ENCODE data around the gene ASRGL1. TPM values are rescaled to one million over a fixed set of nuclear protein-coding genes. Genes with fewer than 3 reads are reported as not detected.
"Not testable (repeated sequence)": the region's sequence is repeated elsewhere in the genome, so short reads cannot be mapped to it uniquely, and the experiment has no call there.

ASRGL1 gene
- total RNA-seq, 1 donor from 2014 or later = 9.3 TPM

GRCh38 chr11:62309991-62310390, 27.3 kb upstream of the ASRGL1 start:
- Mint-ChIP-seq H3K4me3 (ENCODE audit: unreplicated experiment) (no peak overlapping the region), H3K36me3 (ENCODE audit: low read depth, unreplicated experiment) (no peaks in the 10 kb centered on the region), H3K27ac (ENCODE audit: unreplicated experiment) (no peak overlapping the region), H3K27me3 (ENCODE audit: unreplicated experiment) (peaks cover 3% of the 10 kb centered on the region), H3K9me3 (ENCODE audit: unreplicated experiment) (no peaks in the 10 kb centered on the region), H3K4me1 (ENCODE audit: unreplicated experiment) (no peaks in the 10 kb centered on the region)
- TF ChIP-seq, protein P1, sequence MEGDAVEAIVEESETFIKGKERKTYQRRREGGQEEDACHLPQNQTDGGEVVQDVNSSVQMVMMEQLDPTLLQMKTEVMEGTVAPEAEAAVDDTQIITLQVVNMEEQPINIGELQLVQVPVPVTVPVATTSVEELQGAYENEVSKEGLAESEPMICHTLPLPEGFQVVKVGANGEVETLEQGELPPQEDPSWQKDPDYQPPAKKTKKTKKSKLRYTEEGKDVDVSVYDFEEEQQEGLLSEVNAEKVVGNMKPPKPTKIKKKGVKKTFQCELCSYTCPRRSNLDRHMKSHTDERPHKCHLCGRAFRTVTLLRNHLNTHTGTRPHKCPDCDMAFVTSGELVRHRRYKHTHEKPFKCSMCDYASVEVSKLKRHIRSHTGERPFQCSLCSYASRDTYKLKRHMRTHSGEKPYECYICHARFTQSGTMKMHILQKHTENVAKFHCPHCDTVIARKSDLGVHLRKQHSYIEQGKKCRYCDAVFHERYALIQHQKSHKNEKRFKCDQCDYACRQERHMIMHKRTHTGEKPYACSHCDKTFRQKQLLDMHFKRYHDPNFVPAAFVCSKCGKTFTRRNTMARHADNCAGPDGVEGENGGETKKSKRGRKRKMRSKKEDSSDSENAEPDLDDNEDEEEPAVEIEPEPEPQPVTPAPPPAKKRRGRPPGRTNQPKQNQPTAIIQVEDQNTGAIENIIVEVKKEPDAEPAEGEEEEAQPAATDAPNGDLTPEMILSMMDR (IDR thresholded peaks at IDR 0.05; ENCODE audit: unreplicated experiment) = no peak
- no peak for DNase-seq (ENCODE audit: low spot score)

- Mint-ChIP-seq H3K27me3 (ENCODE audit: unreplicated experiment) (no peaks in the 10 kb centered on the region), H3K4me3 (ENCODE audit: unreplicated experiment) (no peak overlapping the region), H3K27ac (ENCODE audit: unreplicated experiment) (no peak overlapping the region)
Measured at GRCh38 chr11:62315431-62315830, 21.8 kb upstream of the ASRGL1 start.

GRCh38 chr11:62322524-62322923, 14.7 kb upstream of the ASRGL1 start:
- Mint-ChIP-seq H3K4me1 (ENCODE audit: unreplicated experiment) (no peaks in the 10 kb centered on the region), H3K36me3 (ENCODE audit: low read depth, unreplicated experiment) (no peaks in the 10 kb centered on the region), H3K9me3 (ENCODE audit: unreplicated experiment) (no peaks in the 10 kb centered on the region), H3K27ac (ENCODE audit: unreplicated experiment) (no peak overlapping the region), H3K4me3 (ENCODE audit: unreplicated experiment) (no peak overlapping the region), H3K27me3 (ENCODE audit: unreplicated experiment) (no peaks in the 10 kb centered on the region)
- TF ChIP-seq, protein P1 (IDR thresholded peaks at IDR 0.05; ENCODE audit: unreplicated experiment) = no peak
- no peak for DNase-seq (ENCODE audit: low spot score)

More at GRCh38 chr11:62315431-62315830, 21.8 kb upstream of the ASRGL1 start:
- no peaks in the 10 kb centered on the region for H3K4me1 Mint-ChIP-seq (ENCODE audit: unreplicated experiment)
- TF ChIP-seq, protein P1 (IDR thresholded peaks at IDR 0.05; ENCODE audit: unreplicated experiment) = no peak
- DNase-seq (ENCODE audit: low spot score) = no peak
- no peaks in the 10 kb centered on the region for H3K36me3 Mint-ChIP-seq (ENCODE audit: low read depth, unreplicated experiment)
- H3K9me3 Mint-ChIP-seq (ENCODE audit: unreplicated experiment) = no peaks in the 10 kb centered on the region

DNA sequence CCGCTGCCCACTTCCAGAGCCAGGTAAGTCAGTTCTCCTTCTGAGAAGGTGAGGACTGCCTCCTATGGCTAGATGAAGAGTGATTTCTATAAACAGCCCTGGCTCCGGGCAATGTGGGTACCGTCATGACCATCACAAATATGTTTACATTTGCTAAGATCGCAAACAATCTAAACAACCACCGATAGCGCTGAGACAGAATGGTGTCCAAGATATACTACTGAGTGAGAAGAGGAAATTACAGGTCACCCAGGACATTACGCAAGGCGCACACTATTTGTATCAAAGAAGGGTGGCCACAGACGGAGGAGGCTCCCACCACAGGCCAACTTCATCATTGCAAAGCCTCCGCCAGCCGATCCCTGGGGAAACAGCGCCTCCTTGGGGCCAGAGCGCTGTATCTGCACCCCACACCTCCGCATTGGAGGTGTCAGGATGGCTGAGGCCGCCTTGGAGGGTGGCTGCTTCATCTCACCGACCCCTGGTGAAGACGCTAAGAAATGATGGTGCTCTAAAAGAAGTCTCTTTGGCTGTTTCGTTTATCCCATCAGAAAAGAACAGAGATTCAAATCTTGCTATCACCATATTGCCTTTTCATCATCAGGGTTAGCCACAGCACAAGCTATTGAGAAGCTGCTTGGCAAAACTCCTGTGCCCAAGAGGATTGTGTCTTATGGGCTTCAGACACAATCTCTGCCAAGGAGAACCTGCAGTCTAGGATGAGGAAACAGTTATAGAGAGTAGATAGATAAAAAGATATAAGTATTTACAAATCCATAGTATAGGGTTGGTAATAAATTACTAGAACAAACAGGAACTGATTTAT, 12.3 kb upstream of the ASRGL1 start:
- Mint-ChIP-seq H3K27ac (ENCODE audit: unreplicated experiment) (no peak overlapping the region), H3K36me3 (ENCODE audit: low read depth, unreplicated experiment) (no peaks in the 10 kb centered on the region), H3K4me3 (ENCODE audit: unreplicated experiment) (no peak overlapping the region), H3K9me3 (ENCODE audit: unreplicated experiment) (no peaks in the 10 kb centered on the region), H3K27me3 (ENCODE audit: unreplicated experiment) (no peaks in the 10 kb centered on the region), H3K4me1 (ENCODE audit: unreplicated experiment) (peaks cover 2% of the 10 kb centered on the region)
- DNase-seq (ENCODE audit: low spot score) = peak; percentile 87
- TF ChIP-seq, protein P1 (IDR thresholded peaks at IDR 0.05; ENCODE audit: unreplicated experiment) = peak; percentile 78

DNA sequence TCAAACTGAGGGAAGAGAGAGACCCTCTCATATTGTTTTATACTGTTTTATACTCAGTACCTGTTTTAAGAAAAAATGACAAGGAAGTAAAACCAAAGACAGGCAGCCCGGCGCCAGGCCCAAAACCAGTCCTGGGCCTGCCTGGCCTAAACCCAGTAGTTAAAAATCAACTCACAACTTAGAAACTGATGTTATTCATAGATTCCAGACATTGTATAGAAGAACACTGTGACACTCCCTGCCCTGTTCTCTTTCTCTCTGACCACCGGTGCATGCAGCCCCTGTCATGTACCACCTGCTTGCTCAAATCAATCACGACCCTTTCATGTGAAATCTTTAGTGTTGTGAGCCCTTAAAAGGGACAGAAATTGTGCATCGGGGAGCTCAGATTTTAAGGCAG, 11.5 kb upstream of the ASRGL1 start:
- not testable (repeated sequence) for DNase-seq (ENCODE audit: low spot score); H3K27me3 Mint-ChIP-seq (ENCODE audit: unreplicated experiment); H3K4me3 Mint-ChIP-seq (ENCODE audit: unreplicated experiment); H3K27ac Mint-ChIP-seq (ENCODE audit: unreplicated experiment); H3K9me3 Mint-ChIP-seq (ENCODE audit: unreplicated experiment); H3K36me3 Mint-ChIP-seq (ENCODE audit: low read depth, unreplicated experiment); H3K4me1 Mint-ChIP-seq (ENCODE audit: unreplicated experiment)

DNA sequence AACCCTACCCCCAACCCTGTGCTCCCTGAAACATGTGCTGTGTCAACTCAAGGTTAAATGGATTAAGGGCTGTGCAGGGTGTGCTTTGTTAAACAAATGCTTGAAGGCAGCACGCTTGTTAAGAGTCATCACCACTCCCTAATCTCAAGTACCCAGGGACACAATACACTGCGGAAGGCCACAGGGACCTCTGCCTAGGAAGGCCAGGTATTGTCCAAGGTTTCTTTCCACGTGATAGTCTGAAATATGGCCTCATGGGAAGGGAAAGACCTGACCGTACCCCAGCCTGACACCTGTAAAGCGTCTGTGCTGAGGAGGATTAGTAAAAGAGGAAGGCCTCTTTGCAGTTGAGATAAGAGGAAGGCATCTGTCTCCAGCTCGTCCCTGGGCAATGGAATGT, 10.5 kb upstream of the ASRGL1 start:
- H3K4me3 Mint-ChIP-seq (ENCODE audit: unreplicated experiment) = not testable (repeated sequence)

DNA sequence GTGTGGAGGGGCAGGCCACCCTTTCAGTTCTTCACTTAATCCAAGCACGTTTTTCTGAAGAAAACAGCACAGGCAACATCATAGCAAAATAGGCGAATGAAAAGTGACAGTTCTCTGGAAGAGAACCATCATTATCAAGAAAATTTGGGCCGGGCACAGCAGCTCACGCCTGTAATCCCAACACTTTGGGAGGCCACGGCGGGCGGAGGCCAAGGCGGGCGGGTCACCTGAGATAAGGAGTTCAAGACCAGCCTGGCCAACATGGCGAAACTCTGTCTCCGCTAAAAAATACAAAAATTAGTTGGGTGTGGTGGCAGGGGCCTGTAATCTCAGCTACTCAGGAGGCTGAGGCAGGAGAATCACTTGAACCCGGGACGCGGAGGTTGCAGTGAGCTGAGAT, 9.7 kb upstream of the ASRGL1 start:
- not testable (repeated sequence) for H3K27me3 Mint-ChIP-seq (ENCODE audit: unreplicated experiment); H3K9me3 Mint-ChIP-seq (ENCODE audit: unreplicated experiment); H3K4me3 Mint-ChIP-seq (ENCODE audit: unreplicated experiment); DNase-seq (ENCODE audit: low spot score); H3K27ac Mint-ChIP-seq (ENCODE audit: unreplicated experiment); H3K4me1 Mint-ChIP-seq (ENCODE audit: unreplicated experiment); H3K36me3 Mint-ChIP-seq (ENCODE audit: low read depth, unreplicated experiment)

More for the DNA sequence above, 10.5 kb upstream of the ASRGL1 start:
- H3K36me3 Mint-ChIP-seq (ENCODE audit: low read depth, unreplicated experiment); H3K4me1 Mint-ChIP-seq (ENCODE audit: unreplicated experiment); H3K27ac Mint-ChIP-seq (ENCODE audit: unreplicated experiment); H3K9me3 Mint-ChIP-seq (ENCODE audit: unreplicated experiment); DNase-seq (ENCODE audit: low spot score); H3K27me3 Mint-ChIP-seq (ENCODE audit: unreplicated experiment): not testable (repeated sequence)

GRCh38 chr11:62331264-62331663, 6.0 kb upstream of the ASRGL1 start:
- H3K4me1 Mint-ChIP-seq (ENCODE audit: unreplicated experiment); H3K9me3 Mint-ChIP-seq (ENCODE audit: unreplicated experiment); H3K27me3 Mint-ChIP-seq (ENCODE audit: unreplicated experiment); H3K36me3 Mint-ChIP-seq (ENCODE audit: low read depth, unreplicated experiment); H3K27ac Mint-ChIP-seq (ENCODE audit: unreplicated experiment); DNase-seq (ENCODE audit: low spot score); H3K4me3 Mint-ChIP-seq (ENCODE audit: unreplicated experiment): not testable (repeated sequence)

Measured in endothelial cell (in vitro differentiated cells).